Sigmoid colon (tissue), 7 donors: ENCODE data around the gene SLC6A9. TPM values are rescaled to one million over a fixed set of nuclear protein-coding genes. Genes with fewer than 3 reads are reported as not detected.

Source experiments
- DNase-seq: peaks from one replicate; pipeline ENCODE4 v3.0.0-alpha.2; 2019
- H3K27ac ChIP-seq, 4 donors: fragments of 200-600 bp; sonication (generic); one replicate each; pipeline ENCODE4 v1.5.1; 2016 to 2019; ENCODE audit warnings: mild to moderate bottlenecking in 1 of 4
- H3K27me3 ChIP-seq, 3 donors: fragments of 200-600 bp; sonication (generic); one replicate each; pipeline ENCODE4 v1.5.1; 2019; ENCODE audit warnings: mild to moderate bottlenecking in 1 of 3
- H3K36me3 ChIP-seq, 4 donors: fragments of 200-600 bp; sonication (generic); one replicate each; pipeline ENCODE4 v1.5.1; 2016 to 2019
- H3K4me1 ChIP-seq, 4 donors: fragments of 200-600 bp; sonication (generic); one replicate each; pipeline ENCODE4 v1.5.1; 2017 to 2019
- H3K4me3 ChIP-seq, 4 donors: fragments of 200-600 bp; sonication (generic); one replicate each; pipeline ENCODE4 v1.5.1; 2017 to 2019; ENCODE audit warnings: mild to moderate bottlenecking in 2 of 4, moderate library complexity in 1 of 4
- H3K9me3 ChIP-seq, 4 donors: fragments of 200-600 bp in 3 of 4; sonication (generic) in 3 of 4; one replicate each; pipeline versions ENCODE4 v1.5.1 to v1.6.1; 2013 to 2019
- EP300 ChIP-seq, 4 donors: sonication (generic); formaldehyde crosslinking; IDR thresholded peaks; one replicate each; pipeline ENCODE4 v1.6.1; 2017; ENCODE audit warnings: antibody characterized with exemption in 4 of 4
- POLR2A ChIP-seq, 2 donors: fragments of 450-650 bp; IDR thresholded peaks; one replicate each; pipeline ENCODE4 v1.6.1; 2016; ENCODE audit warnings: antibody characterized with exemption in 2 of 2, mild to moderate bottlenecking in 2 of 2, moderate library complexity in 2 of 2
- POLR2AphosphoS5 ChIP-seq, 4 donors: sonication (generic); formaldehyde crosslinking; IDR thresholded peaks; one replicate each; pipeline ENCODE4 v1.6.1; 2017; ENCODE audit warnings: antibody characterized with exemption in 4 of 4
- WGBS, 2 donors: extraction: QIAGEN DNeasy Blood & Tissue Kit; methylation state at CpG; one replicate each; pipeline ENCODE4 v1.1.7; 2013; 5-methylcytosine and 5-hydroxymethylcytosine counted together
- intact Hi-C: fragments of 100-400 bp; cut with DNase I; formaldehyde crosslinking; loops from one replicate; pipeline ENCODE4 v1.15.1; 2023
- polyA plus RNA-seq, 3 donors: library from polyadenylated mRNA; stranded (reverse); fragments of 200-250 nt; gene quantifications; one replicate each; pipeline ENCODE4 v1.2.3, GENCODE V29; 2013
- total RNA-seq, 4 donors: library from RNA; depleted of rRNA; stranded (reverse); fragments of >200 nt; gene quantifications; one replicate each; pipeline ENCODE4 v1.1.0, GENCODE V29; 2016
- TF ChIP-seq, protein P1 (sequence below), 4 experiments: fragments of 450-650 bp in 3 of 4; fragments of 200-600 bp in 1 of 4; IDR thresholded peaks; one replicate each; pipeline ENCODE4 v1.5.1; 2016 to 2019; ENCODE audit warnings: antibody characterized with exemption in 4 of 4, mild to moderate bottlenecking in 3 of 4, moderate library complexity in 2 of 4
- donor health status: healthy with polysubstance abuse.
- donor health status: Bipolar disorder and iron deficiency.
- donor health status: healthy.

Gene SLC6A9
- total and polyA plus RNA-seq, 7 donors, result 2.4 to 24.5 (median 5.9) TPM

DNA sequence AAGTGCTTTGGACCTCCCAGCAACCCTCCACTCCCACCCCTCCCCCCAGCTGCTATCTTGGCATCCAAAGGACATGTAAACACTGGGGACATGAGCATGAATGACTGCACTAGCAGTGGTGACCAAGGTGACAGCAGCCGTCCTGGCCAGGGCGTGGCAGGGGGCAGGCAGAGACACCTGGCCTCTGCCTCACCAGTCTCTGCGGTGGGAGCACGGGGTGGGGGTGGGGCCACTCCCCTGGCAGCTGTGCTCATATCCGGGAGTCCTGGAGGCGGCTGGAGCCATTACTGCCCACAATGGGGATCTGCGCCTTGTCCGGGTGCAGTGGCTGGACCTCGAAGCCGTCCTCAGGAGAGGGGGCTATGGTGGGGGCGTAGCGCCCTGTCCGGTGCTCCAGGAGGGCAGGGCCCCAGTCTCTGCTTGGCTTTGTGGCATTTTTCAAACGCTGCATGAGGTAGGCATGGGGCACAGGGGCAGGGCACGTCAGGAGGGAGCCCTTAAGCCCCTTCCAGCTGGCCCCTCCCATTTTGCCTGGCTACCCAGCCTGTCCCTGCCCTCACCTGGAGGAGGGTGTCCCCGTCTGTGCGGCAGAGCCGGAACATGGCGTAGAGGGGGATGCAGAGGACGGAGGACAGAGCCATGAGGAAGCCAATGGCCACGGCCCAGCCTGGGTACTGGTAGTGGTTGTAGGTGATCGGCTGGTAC lies 33.8 kb downstream of the SLC6A9 start:
- Histone ChIP-seq H3K4me3 (no peak overlapping the region), H3K4me1 (peaks cover 0 to under 1% (median 0%) of the 10 kb centered on the region in 4 donors), H3K9me3 (no peaks in the 10 kb centered on the region), H3K27ac (no peak overlapping the region), H3K36me3 (peaks cover 8 to 36% (median 9%) of the 10 kb centered on the region in 4 donors), H3K27me3 (no peaks in the 10 kb centered on the region)
- TF ChIP-seq POLR2A (IDR thresholded peaks at IDR 0.05), result no peak
- TF ChIP-seq, protein P1, sequence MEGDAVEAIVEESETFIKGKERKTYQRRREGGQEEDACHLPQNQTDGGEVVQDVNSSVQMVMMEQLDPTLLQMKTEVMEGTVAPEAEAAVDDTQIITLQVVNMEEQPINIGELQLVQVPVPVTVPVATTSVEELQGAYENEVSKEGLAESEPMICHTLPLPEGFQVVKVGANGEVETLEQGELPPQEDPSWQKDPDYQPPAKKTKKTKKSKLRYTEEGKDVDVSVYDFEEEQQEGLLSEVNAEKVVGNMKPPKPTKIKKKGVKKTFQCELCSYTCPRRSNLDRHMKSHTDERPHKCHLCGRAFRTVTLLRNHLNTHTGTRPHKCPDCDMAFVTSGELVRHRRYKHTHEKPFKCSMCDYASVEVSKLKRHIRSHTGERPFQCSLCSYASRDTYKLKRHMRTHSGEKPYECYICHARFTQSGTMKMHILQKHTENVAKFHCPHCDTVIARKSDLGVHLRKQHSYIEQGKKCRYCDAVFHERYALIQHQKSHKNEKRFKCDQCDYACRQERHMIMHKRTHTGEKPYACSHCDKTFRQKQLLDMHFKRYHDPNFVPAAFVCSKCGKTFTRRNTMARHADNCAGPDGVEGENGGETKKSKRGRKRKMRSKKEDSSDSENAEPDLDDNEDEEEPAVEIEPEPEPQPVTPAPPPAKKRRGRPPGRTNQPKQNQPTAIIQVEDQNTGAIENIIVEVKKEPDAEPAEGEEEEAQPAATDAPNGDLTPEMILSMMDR (IDR thresholded peaks at IDR 0.05), result no peak
- no peak for TF ChIP-seq POLR2AphosphoS5 (IDR thresholded peaks at IDR 0.05)
- no peak for TF ChIP-seq EP300 (IDR thresholded peaks at IDR 0.05)
- DNase-seq, result no peak
- WGBS, 2 donors, result 24 to 71% methylated on average over 22 of the region's 22 CpGs
- intact Hi-C loops, result loop anchor here (10.0 kb wide), 1 partner anchor 217 kb away; the partner anchor contains the start of gene DMAP1

DNA sequence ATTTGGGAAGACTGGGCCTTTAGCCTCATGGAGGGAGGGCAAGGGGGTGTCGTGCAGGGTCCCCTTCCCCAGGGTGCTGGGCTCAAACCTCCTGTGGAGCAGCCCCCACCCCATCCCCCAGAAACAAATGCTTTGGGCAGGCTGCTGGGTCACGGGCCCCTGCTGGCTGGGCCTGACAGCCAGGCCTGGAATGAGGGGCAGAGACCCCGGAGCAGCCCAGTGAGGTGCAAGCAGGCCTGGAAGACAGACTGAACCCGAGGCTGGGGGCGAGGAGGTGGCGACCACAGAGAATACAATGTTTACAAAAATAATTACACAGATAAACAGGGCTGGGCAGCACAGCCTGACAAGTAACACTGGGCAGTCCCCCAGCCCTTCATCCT lies 34.5 kb downstream of the SLC6A9 start:
- TF ChIP-seq, protein P1 (IDR thresholded peaks at IDR 0.05), result no peak
- TF ChIP-seq EP300 (IDR thresholded peaks at IDR 0.05) (no peak), POLR2A (IDR thresholded peaks at IDR 0.05) (no peak), POLR2AphosphoS5 (IDR thresholded peaks at IDR 0.05) (no peak)
- H3K9me3 ChIP-seq, result no peaks in the 10 kb centered on the region
- peaks cover 8 to 29% (median 9%) of the 10 kb centered on the region in 4 donors for H3K36me3 ChIP-seq
- H3K4me1 ChIP-seq, result peaks cover 0 to 7% (median 6%) of the 10 kb centered on the region in 4 donors
- no peak for DNase-seq
- 71 to 79% methylated on average over 6 of the region's 6 CpGs for WGBS, 2 donors
- H3K27me3 ChIP-seq, result no peaks in the 10 kb centered on the region
- intact Hi-C loops, result loop anchor here (10.0 kb wide), 1 partner anchor 218 kb away; the partner anchor contains the start of gene DMAP1
- no peak overlapping the region for H3K4me3 ChIP-seq
- no peak overlapping the region for H3K27ac ChIP-seq

DNA sequence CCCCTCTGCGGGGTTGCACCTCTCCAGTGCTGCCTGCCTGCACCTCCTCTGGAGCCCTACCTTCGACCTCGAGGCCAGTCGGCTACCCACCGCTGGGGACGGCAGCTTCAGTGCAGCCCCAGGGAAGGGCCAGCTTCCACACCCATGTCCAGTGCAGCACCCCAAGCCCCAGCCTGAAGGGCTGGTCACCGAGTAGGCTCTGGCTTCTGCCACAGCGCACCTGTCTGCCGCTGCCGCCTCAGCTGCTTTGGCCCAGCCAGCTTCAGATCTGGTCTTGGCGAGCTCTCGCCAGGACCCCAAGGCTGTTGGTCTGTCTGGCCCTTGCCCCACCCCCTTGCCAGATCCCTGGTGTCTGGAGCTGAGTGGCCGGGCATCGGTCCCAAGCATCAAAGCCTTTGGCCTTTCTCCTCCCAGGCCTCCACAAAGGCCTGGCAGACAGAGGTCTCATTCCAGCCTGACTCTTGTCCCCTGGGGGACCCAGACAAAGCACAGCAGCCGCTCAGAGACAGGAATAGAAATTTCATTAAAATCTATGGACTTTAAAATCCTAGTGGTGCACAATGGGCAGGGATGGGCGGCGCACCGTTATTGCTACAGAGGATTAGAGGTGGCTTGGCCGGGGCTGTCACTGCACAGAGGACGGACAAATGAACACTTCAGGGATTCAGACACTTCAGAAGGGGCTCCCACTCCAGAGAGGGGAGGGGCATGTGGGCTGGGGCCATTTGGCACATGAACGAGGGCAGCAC lies 35.1 kb downstream of the SLC6A9 start:
- Histone ChIP-seq H3K4me1 (peaks cover 0 to 10% (median 6%) of the 10 kb centered on the region in 4 donors), H3K27me3 (no peaks in the 10 kb centered on the region), H3K4me3 (no peak overlapping the region), H3K36me3 (peaks cover 4 to 23% (median 8%) of the 10 kb centered on the region in 4 donors), H3K9me3 (no peaks in the 10 kb centered on the region), H3K27ac (no peak overlapping the region)
- no peak for DNase-seq
- intact Hi-C loops, result loop anchor here (10.0 kb wide), 1 partner anchor 219 kb away; the partner anchor contains the start of gene DMAP1
- 88% methylated on average over 21 of the region's 21 CpGs for WGBS, 2 donors
- TF ChIP-seq, protein P1 (IDR thresholded peaks at IDR 0.05), result no peak
- TF ChIP-seq POLR2A (IDR thresholded peaks at IDR 0.05), result no peak
- no peak for TF ChIP-seq POLR2AphosphoS5 (IDR thresholded peaks at IDR 0.05)
- no peak for TF ChIP-seq EP300 (IDR thresholded peaks at IDR 0.05)

DNA sequence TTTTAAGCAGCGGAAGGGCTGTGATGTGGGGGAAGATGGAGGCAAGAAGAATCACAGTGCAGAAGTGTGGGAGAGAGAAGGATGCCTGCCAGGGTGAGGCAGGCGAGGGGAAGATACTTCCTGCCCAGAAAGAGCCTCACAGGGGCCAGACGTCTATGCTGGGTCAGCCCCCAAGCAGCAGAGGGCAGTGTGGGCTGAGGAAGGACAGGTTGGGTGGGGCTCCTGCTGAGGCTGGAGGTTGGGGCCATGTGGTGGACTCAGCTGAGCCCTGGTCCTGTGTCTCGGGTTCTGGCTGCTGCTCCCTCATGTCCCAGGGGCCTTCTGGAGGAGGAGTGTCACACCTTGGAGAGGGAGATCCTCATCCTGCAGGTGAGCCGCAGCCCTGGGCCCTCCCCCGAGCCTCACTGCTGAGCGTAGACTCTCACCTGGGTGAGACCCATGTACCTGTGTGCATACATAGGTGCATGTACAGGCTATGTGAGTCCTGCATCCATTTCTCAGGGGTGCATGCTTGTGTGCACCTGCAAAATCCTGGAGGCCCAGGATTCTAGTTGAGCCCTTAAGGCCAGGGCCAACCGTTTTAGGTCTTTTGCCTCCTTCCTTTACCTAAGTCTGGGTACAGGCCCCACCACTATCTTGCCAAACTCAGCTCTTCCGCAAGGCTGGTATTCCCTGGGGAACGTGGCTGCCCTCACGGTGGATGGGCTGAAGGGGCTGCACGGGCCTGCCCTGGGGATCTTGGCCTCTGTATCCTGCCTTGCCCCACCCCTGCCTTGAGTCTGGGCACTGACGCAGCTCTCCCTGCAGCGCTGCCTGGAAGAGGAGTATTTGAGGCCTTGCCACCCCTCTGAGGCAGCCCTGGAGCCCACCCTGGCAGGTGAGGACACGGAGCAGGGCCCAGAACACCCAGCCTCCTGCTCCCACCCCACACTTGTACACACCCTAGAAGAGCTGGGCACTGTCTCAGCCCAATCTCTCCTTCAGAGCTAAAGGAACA lies 36.2 kb downstream of the SLC6A9 start:
- 79 to 80% methylated on average over 15 of the region's 15 CpGs for WGBS, 2 donors
- peaks cover 0 to 18% (median 14%) of the 10 kb centered on the region in 4 donors for H3K4me1 ChIP-seq

More for the DNA sequence above, 36.2 kb downstream of the SLC6A9 start:
- H3K27me3 ChIP-seq, result no peaks in the 10 kb centered on the region
- H3K9me3 ChIP-seq, result no peaks in the 10 kb centered on the region
- TF ChIP-seq POLR2A (IDR thresholded peaks at IDR 0.05), result no peak
- no peak for TF ChIP-seq POLR2AphosphoS5 (IDR thresholded peaks at IDR 0.05)
- no peak for TF ChIP-seq EP300 (IDR thresholded peaks at IDR 0.05)
- TF ChIP-seq, protein P1 (IDR thresholded peaks at IDR 0.05), result no peak
- intact Hi-C loops, result loop anchor here (5.0 to 10.0 kb wide), 2 partner anchors 48 to 220 kb away; partner anchors contain the start of genes DMAP1 and IPO13
- H3K27ac ChIP-seq, result no peak overlapping the region
- H3K36me3 ChIP-seq, result peaks cover 0 to 12% (median under 1%) of the 10 kb centered on the region in 4 donors
- DNase-seq, result no peak
- no peak overlapping the region for H3K4me3 ChIP-seq
